ENCODE measurements around the gene DENND1B. TPM values are rescaled to one million over a fixed set of nuclear protein-coding genes. Genes with fewer than 3 reads are reported as not detected.

The DENND1B gene
- total RNA-seq, 1 experiment from 2014 or later: 28.2 TPM

DNA sequence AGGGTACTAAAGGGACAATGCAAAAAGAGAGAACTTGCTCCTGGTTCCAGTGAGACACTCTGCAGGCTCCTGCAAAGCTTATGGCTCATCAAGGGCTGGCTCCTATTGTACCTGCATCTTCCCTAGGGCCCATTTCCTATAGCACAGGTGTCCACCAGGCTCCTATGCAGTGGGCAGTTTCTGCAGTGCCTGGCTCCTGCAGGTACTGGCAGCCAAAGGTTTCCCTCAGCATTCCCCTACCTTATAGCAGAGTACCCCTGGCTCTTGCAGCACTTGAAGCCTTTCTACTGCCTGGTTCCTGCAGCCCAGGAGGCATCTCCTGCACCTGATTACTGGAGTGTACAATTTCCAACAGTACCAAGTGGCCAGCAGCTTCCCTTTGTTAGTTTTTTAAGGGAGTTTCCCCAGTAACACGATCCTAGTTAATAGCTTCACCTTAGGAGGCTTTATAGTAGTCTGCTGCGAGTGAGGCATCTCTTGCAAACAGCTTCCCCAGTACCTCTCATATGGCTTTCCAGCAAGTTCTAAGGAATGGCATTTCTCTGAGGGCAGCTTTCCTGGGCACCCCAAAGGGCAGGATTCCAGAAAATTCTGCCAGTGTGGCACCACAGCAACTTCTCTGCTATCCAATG is 141.7 kb downstream of the DENND1B start:
- no peak for DNase-seq
- CTCF ChIA-PET: no interaction called here
- H3K36me3 Mint-ChIP-seq (ENCODE audit: insufficient read depth, unreplicated experiment): no peaks in the 10 kb centered on the region
- no peaks in the 10 kb centered on the region for H3K27me3 Mint-ChIP-seq (ENCODE audit: unreplicated experiment)
- BruUV-seq (replicated peaks): no TSS peak
- no peak overlapping the region for H3K27ac Mint-ChIP-seq (ENCODE audit: unreplicated experiment)
- no peak overlapping the region for H3K4me3 Mint-ChIP-seq (ENCODE audit: low read depth, unreplicated experiment)
- intact Hi-C loops (cut with micrococcal nuclease; ENCODE audit: unreplicated experiment): no loop called here
- H3K9me3 Mint-ChIP-seq (ENCODE audit: low read depth, unreplicated experiment): peaks cover 2% of the 10 kb centered on the region
- no peak for TF ChIP-seq CTCF (IDR thresholded peaks at IDR 0.05; ENCODE audit: unreplicated experiment)
- no peaks in the 10 kb centered on the region for H3K4me1 Mint-ChIP-seq (ENCODE audit: low read depth, unreplicated experiment)

- CTCF ChIA-PET: no interaction called here
- DNase-seq: no peak
- BruUV-seq (replicated peaks): no TSS peak
- intact Hi-C loops (cut with micrococcal nuclease; ENCODE audit: unreplicated experiment): no loop called here
- Mint-ChIP-seq H3K36me3 (ENCODE audit: insufficient read depth, unreplicated experiment) (no peaks in the 10 kb centered on the region), H3K9me3 (ENCODE audit: low read depth, unreplicated experiment) (peaks cover 2% of the 10 kb centered on the region), H3K27me3 (ENCODE audit: unreplicated experiment) (no peaks in the 10 kb centered on the region), H3K27ac (ENCODE audit: unreplicated experiment) (no peak overlapping the region), H3K4me3 (ENCODE audit: low read depth, unreplicated experiment) (no peak overlapping the region), H3K4me1 (ENCODE audit: low read depth, unreplicated experiment) (no peaks in the 10 kb centered on the region)
- TF ChIP-seq CTCF (IDR thresholded peaks at IDR 0.05; ENCODE audit: unreplicated experiment): no peak
Measured at GRCh38 chr1:197632651-197633050, 142.6 kb downstream of the DENND1B start.

DNA sequence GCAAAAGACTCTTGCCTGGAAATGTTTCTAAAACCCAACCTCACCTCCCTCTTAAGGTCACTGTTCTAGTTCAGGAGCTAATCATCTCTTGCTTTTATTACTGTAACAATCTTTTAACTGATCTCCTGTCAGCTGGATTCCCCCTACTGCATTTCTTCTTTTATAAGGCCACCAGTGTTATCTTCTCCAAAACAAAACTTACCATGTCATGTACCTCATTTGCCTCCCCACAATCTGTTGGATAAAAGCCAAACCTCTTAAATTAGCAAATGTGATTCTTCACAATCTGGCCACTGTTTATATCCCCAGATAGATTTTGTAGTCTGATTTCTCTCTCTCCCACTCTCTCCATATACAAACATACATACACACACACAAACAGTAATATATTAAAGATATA is 143.3 kb downstream of the DENND1B start:
- CTCF ChIA-PET: no interaction called here
- no TSS peak for BruUV-seq (replicated peaks)

GRCh38 chr1:197622371-197622770 is 152.9 kb downstream of the DENND1B start:
- H3K4me3 Mint-ChIP-seq (ENCODE audit: low read depth, unreplicated experiment): no peak overlapping the region
- H3K27ac Mint-ChIP-seq (ENCODE audit: unreplicated experiment): no peak overlapping the region
- no peak for TF ChIP-seq CTCF (IDR thresholded peaks at IDR 0.05; ENCODE audit: unreplicated experiment)
- no TSS peak for BruUV-seq (replicated peaks)
- intact Hi-C loops (cut with micrococcal nuclease; ENCODE audit: unreplicated experiment): no loop called here
- H3K9me3 Mint-ChIP-seq (ENCODE audit: low read depth, unreplicated experiment): peaks cover 6% of the 10 kb centered on the region
- H3K27me3 Mint-ChIP-seq (ENCODE audit: unreplicated experiment): no peaks in the 10 kb centered on the region
- no peak for DNase-seq
- CTCF ChIA-PET: interaction anchor here (1.3 kb wide), 1 partner anchor 247 kb away, joined by 3 read pairs; no protein-coding TSS in a partner anchor
- peaks cover 8% of the 10 kb centered on the region for H3K4me1 Mint-ChIP-seq (ENCODE audit: low read depth, unreplicated experiment)
- no peaks in the 10 kb centered on the region for H3K36me3 Mint-ChIP-seq (ENCODE audit: insufficient read depth, unreplicated experiment)

More for the DNA sequence above, 143.3 kb downstream of the DENND1B start:
- Mint-ChIP-seq H3K27me3 (ENCODE audit: unreplicated experiment) (no peaks in the 10 kb centered on the region), H3K4me3 (ENCODE audit: low read depth, unreplicated experiment) (no peak overlapping the region), H3K27ac (ENCODE audit: unreplicated experiment) (no peak overlapping the region), H3K4me1 (ENCODE audit: low read depth, unreplicated experiment) (no peaks in the 10 kb centered on the region), H3K36me3 (ENCODE audit: insufficient read depth, unreplicated experiment) (no peaks in the 10 kb centered on the region), H3K9me3 (ENCODE audit: low read depth, unreplicated experiment) (peaks cover 2% of the 10 kb centered on the region)
- no peak for DNase-seq
- no peak for TF ChIP-seq CTCF (IDR thresholded peaks at IDR 0.05; ENCODE audit: unreplicated experiment)
- intact Hi-C loops (cut with micrococcal nuclease; ENCODE audit: unreplicated experiment): no loop called here

Measured in Calu3 (cell line).